Right atrium auricular region (tissue), 2 donors: ENCODE results near the gene AHSA1. TPM values are rescaled to one million over a fixed set of nuclear protein-coding genes. Genes with fewer than 3 reads are reported as not detected.

Experiments used
- DNase-seq: peaks from one replicate; pipeline ENCODE4 v3.0.0-alpha.2; 2019; ENCODE audit warnings: low spot score
- H3K27ac ChIP-seq, 2 donors: fragments of 200-600 bp; sonication (generic); 1 replicate in 1 of 2; 2 replicates in 1 of 2; pipeline ENCODE4 v1.5.1; 2016 to 2019
- H3K27me3 ChIP-seq, 2 donors: fragments of 200-600 bp; sonication (generic); one replicate each; pipeline versions ENCODE4 v1.5.1 to v1.6.0; 2017 to 2019
- H3K36me3 ChIP-seq: fragments of 200-600 bp; sonication (generic); one replicate; pipeline ENCODE4 v1.5.1; 2016
- H3K4me1 ChIP-seq, 2 donors: fragments of 200-600 bp; sonication (generic); one replicate each; pipeline versions ENCODE4 v1.5.1 to v1.6.0; 2017 to 2019
- H3K4me3 ChIP-seq, 2 donors: fragments of 200-600 bp; sonication (generic); 1 replicate in 1 of 2; 2 replicates in 1 of 2; pipeline ENCODE4 v1.5.1; 2017 to 2019; ENCODE audit warnings: mild to moderate bottlenecking in 1 of 2, moderate library complexity in 1 of 2
- H3K9me3 ChIP-seq, 2 donors: fragments of 200-600 bp; sonication (generic); one replicate each; pipeline ENCODE4 v1.5.1; 2019
- total RNA-seq, 2 donors: library from RNA; depleted of rRNA; stranded (reverse); fragments of >200 nt; gene quantifications; one replicate each; pipeline ENCODE4 v1.1.0, GENCODE V29; 2016
- TF ChIP-seq, protein P1 (sequence below), 2 donors: fragments of 200-600 bp; sonication (generic); IDR thresholded peaks; one replicate each; pipeline ENCODE4 v1.5.1; 2019; ENCODE audit warnings: antibody characterized with exemption in 2 of 2

The AHSA1 gene
- total RNA-seq, 2 donors from 2014 or later: 105 to 122 TPM

DNA sequence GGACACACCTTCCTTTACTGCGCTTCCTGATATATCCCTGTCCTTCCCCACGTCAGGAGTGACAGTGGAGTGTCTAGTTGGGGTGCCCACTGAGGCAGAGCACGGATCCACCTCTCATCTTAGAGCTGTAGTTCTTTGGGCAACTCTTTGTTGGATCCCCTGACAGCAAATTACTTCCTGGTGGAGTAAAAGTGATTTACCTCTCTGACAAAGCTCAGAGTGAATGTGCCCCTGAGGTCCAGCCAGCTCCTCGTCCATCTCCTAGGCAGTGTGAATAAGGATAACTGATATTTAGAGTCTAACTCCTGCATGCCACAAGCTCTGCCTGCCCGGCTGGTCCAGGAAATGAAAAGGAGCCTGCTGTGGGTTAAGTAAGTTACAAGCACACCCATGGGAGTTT is 16.0 kb downstream of the AHSA1 start:
- no peaks in the 10 kb centered on the region for H3K27me3 ChIP-seq
- no peaks in the 10 kb centered on the region for H3K9me3 ChIP-seq
- TF ChIP-seq, protein P1, sequence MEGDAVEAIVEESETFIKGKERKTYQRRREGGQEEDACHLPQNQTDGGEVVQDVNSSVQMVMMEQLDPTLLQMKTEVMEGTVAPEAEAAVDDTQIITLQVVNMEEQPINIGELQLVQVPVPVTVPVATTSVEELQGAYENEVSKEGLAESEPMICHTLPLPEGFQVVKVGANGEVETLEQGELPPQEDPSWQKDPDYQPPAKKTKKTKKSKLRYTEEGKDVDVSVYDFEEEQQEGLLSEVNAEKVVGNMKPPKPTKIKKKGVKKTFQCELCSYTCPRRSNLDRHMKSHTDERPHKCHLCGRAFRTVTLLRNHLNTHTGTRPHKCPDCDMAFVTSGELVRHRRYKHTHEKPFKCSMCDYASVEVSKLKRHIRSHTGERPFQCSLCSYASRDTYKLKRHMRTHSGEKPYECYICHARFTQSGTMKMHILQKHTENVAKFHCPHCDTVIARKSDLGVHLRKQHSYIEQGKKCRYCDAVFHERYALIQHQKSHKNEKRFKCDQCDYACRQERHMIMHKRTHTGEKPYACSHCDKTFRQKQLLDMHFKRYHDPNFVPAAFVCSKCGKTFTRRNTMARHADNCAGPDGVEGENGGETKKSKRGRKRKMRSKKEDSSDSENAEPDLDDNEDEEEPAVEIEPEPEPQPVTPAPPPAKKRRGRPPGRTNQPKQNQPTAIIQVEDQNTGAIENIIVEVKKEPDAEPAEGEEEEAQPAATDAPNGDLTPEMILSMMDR (IDR thresholded peaks at IDR 0.05): no peak
- H3K36me3 ChIP-seq: peaks cover 11% of the 10 kb centered on the region
- H3K4me1 ChIP-seq: no peaks in the 10 kb centered on the region
- H3K4me3 ChIP-seq: no peak overlapping the region
- H3K27ac ChIP-seq: no peak overlapping the region
- DNase-seq: no peak

DNA sequence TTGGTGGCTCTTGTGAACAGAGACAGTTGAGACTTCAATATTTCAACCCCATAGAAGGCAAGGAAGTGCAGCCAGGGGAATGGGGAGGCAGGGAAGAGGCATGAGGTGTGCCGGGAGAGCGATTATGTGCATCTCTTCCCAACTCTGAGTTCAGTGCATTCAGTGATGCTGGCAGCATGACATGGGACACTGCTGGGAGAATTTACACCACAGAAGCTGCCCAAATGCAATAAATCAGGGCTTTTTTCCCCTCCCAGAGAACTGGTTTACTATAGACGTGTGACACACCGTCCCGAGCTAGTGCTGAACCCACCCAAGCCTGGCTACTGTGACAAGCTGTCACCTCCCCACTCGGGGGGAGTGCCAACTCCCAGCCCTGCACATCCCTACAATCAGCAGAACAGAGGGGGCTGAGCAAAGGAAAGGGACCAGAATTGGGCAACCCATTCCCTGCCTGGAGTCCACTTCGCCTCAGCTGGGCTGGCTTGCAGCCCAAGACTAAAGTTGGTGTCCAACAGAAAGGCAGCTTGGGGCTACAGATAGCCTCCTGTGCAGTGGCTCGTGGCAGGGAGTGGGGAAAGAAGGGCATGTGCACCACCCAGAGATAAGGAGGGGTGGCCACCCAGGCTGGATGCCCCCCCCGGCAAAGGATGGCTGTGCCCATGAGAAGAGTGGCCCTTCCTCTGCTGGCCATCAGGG is 16.7 kb downstream of the AHSA1 start:
- Histone ChIP-seq H3K4me1 (no peaks in the 10 kb centered on the region), H3K4me3 (no peak overlapping the region), H3K36me3 (peaks cover 4% of the 10 kb centered on the region), H3K9me3 (no peaks in the 10 kb centered on the region), H3K27me3 (no peaks in the 10 kb centered on the region), H3K27ac (no peak overlapping the region)
- no peak for DNase-seq
- TF ChIP-seq, protein P1 (IDR thresholded peaks at IDR 0.05): no peak

DNA sequence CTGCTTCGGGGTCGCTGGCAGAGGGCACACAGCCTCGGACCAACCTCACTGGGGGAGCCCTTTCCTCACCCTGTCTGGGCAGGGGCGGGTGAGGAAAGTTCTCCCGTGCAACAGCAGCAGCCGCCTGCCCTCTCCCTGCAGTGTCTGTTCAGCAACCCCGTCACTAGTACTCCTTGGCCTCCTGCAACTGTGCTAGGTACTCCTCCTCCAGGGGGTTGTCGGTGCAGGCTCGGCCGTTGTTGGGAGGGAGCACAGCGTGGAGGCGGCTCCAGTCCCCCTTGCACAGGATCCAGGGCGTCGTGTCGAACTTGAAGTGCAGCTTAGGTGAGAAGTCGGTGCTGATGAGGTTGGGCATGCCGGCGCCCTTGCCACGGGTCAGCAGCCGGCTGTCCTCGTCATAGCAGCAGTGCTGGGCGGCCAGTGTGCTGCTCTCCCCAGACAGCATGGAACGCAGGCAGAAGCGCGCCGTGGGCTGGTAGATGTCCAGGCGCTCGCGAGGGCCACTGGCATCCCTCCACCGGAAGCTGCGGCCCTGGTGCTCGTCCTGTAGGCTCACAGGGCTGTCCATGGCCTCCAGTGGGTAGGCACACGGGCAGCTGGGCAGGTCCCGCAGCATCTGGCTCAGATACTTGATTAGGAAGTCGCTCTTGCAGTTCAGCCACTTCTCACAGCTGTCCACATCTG is 17.7 kb downstream of the AHSA1 start:
- Histone ChIP-seq H3K4me3 (no peak overlapping the region), H3K36me3 (no peaks in the 10 kb centered on the region), H3K27me3 (no peaks in the 10 kb centered on the region), H3K9me3 (no peaks in the 10 kb centered on the region), H3K4me1 (no peaks in the 10 kb centered on the region), H3K27ac (no peak overlapping the region)
- DNase-seq: no peak
- TF ChIP-seq, protein P1 (IDR thresholded peaks at IDR 0.05): no peak

DNA sequence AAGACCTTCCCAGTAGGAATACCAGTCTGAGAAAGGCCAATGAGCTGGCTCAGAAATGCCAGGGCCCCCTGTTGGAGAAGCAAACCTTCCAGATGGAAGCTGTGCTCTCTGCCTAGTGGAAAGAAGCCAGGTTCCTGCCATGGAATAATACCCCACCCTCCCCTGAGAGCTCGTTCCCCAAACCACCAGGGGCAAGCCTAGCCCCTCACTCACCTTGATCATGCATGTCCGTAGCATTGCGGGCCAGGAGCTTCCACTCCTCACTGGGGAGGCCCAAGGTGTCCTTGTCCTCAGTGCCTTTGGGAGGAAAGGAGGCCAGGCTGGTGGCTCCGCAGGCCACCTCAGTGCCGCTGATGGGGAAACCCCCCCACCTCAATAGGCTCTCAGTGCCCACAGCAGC is 20.1 kb downstream of the AHSA1 start:
- Histone ChIP-seq H3K9me3 (no peaks in the 10 kb centered on the region), H3K27me3 (no peaks in the 10 kb centered on the region), H3K4me1 (no peaks in the 10 kb centered on the region), H3K4me3 (no peak overlapping the region), H3K36me3 (no peaks in the 10 kb centered on the region), H3K27ac (no peak overlapping the region)
- DNase-seq: no peak
- TF ChIP-seq, protein P1 (IDR thresholded peaks at IDR 0.05): no peak

DNA sequence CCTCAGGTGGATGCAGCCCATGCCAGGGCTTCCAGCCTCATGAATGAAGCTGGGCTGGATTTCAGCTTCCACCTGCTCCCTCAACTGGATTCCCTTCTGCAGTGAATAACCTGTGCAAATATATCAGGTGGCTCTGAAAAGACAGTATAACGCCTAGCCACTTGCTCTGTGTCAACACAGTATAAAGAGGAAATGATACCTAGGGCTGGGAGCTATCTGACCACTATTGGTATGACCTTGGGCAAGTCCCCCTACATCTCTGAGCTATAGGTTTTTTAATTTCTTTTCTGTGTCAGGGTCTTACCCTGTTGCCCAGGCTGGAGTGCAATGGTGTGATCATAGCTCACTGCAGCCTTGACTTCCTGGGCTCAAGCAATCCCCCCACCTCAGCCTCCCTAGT is 20.9 kb downstream of the AHSA1 start:
- Histone ChIP-seq H3K4me1 (no peaks in the 10 kb centered on the region), H3K4me3 (no peak overlapping the region), H3K36me3 (no peaks in the 10 kb centered on the region), H3K27me3 (no peaks in the 10 kb centered on the region), H3K27ac (no peak overlapping the region), H3K9me3 (no peaks in the 10 kb centered on the region)
- TF ChIP-seq, protein P1 (IDR thresholded peaks at IDR 0.05): no peak
- DNase-seq: no peak
